HPDE6-E6E7 (cell line): ENCODE results near the gene SMIM10L2A.
A peak's percentile ranks its signal among the peaks of the same experiment; 100 is the strongest.
"Not testable (repeated sequence)": the region's sequence is repeated elsewhere in the genome, so short reads cannot be mapped to it uniquely, and the experiment has no call there.

Experiments used
- DNase-seq: peaks from one replicate; pipeline ENCODE4 v3.0.0; 2011; ENCODE audit warnings: missing footprints; ENCODE audit errors: extremely low spot score

Gene SMIM10L2A

GRCh38 chrX:135421932-135422809 is at the start of gene SMIM10L2A:
TSS of gene SMIM10L2A (plus strand) at chrX:135421944. CDS start at chrX:135422132, 188 bp downstream.
- DNase-seq, result no peak

GRCh38 chrX:135373357-135373756 is 48.4 kb upstream of the SMIM10L2A start:
- no peak for DNase-seq

GRCh38 chrX:135382260-135382659 is 39.5 kb upstream of the SMIM10L2A start:
- DNase-seq, result no peak

GRCh38 chrX:135383249-135383648 is 38.5 kb upstream of the SMIM10L2A start:
- DNase-seq, result no peak

GRCh38 chrX:135384161-135384836 is 37.4 kb upstream of the SMIM10L2A start:
- no peak for DNase-seq

- DNase-seq, result no peak
Measured at GRCh38 chrX:135388841-135389240, 32.9 kb upstream of the SMIM10L2A start.

GRCh38 chrX:135389243-135389642 is 32.5 kb upstream of the SMIM10L2A start:
- no peak for DNase-seq

GRCh38 chrX:135389717-135390116 is 32.0 kb upstream of the SMIM10L2A start:
- peak; percentile 48 for DNase-seq

GRCh38 chrX:135391734-135392133 is 30.0 kb upstream of the SMIM10L2A start:
- DNase-seq, result no peak

- no peak for DNase-seq
Measured at GRCh38 chrX:135393051-135393450, 28.7 kb upstream of the SMIM10L2A start.

GRCh38 chrX:135395064-135395463 is 26.7 kb upstream of the SMIM10L2A start:
- no peak for DNase-seq

- DNase-seq, result no peak
Measured at GRCh38 chrX:135396109-135396508, 25.6 kb upstream of the SMIM10L2A start.

- DNase-seq, result no peak
Measured at GRCh38 chrX:135396566-135396965, 25.2 kb upstream of the SMIM10L2A start.

- DNase-seq, result no peak
Measured at GRCh38 chrX:135397652-135398051, 24.1 kb upstream of the SMIM10L2A start.

GRCh38 chrX:135403374-135403773 is 18.4 kb upstream of the SMIM10L2A start:
- DNase-seq, result no peak

GRCh38 chrX:135406428-135406827 is 15.3 kb upstream of the SMIM10L2A start:
- not testable (repeated sequence) for DNase-seq

- DNase-seq, result no peak
Measured at GRCh38 chrX:135408794-135409193, 12.9 kb upstream of the SMIM10L2A start.

GRCh38 chrX:135410861-135411627 is 10.7 kb upstream of the SMIM10L2A start:
- DNase-seq, result no peak

GRCh38 chrX:135411893-135412292 is 9.9 kb upstream of the SMIM10L2A start:
- no peak for DNase-seq

GRCh38 chrX:135416546-135416945 is 5.2 kb upstream of the SMIM10L2A start:
- no peak for DNase-seq

- no peak for DNase-seq
Measured at GRCh38 chrX:135420831-135421230, 913 bp upstream of the SMIM10L2A start.

GRCh38 chrX:135421537-135421931 is 210 bp upstream of the SMIM10L2A start:
- peak; percentile 49 for DNase-seq
